Neural progenitor cell (in vitro differentiated cells): ENCODE measurements around the gene GLIS1.

Source experiments
- EZH2 ChIP-seq: fragments of 200-600 bp; sonication (generic); IDR thresholded peaks from 2 replicates; pipeline ENCODE4 v1.6.1; 2017; ENCODE audit warnings: antibody characterized with exemption, mild to moderate bottlenecking, moderate library complexity
- EZH2phosphoT487 ChIP-seq: fragments of 200-600 bp; sonication (generic); IDR thresholded peaks from 2 replicates; pipeline ENCODE4 v1.6.1; 2017; ENCODE audit warnings: antibody characterized with exemption
- TF ChIP-seq, protein P1 (sequence below): fragments of 200-600 bp; sonication (generic); IDR thresholded peaks from 2 replicates; pipeline ENCODE4 v1.5.1; 2017; ENCODE audit warnings: antibody characterized with exemption, mild to moderate bottlenecking

DNA sequence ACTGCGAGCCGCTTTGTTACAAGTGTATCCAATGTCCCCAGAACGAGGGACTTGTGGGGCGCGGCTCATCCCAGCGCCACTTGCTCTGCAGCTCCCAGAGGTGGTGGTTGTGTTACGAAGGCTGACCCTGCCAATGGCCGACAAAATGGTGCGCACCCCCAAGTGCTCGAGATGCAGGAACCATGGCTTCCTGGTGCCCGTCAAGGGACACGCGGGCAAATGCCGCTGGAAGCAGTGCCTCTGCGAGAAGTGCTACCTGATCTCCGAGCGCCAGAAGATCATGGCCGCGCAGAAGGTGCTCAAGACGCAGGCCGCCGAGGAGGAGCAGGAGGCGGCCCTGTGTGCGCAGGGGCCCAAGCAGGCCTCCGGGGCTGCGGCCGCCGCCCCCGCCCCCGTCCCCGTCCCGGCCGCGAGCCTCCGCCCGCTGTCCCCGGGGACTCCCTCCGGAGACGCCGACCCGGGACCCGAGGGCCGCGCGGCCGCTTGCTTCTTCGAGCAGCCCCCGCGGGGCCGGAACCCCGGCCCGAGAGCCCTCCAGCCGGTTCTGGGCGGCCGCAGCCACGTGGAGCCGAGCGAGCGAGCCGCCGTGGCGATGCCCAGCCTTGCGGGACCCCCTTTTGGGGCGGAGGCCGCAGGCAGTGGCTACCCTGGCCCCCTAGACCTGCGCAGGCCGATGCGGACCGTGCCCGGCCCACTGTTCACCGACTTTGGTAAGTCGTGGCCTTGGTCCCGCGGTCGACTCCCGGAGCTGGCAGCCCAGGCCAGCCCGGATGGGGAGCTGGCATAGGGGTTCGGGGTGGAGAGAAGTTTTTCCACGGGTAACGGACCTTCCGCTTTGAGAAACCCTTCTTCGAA lies 279.4 kb downstream of the GLIS1 start, which contains the start of gene DMRTB1:
- TF ChIP-seq, protein P1, sequence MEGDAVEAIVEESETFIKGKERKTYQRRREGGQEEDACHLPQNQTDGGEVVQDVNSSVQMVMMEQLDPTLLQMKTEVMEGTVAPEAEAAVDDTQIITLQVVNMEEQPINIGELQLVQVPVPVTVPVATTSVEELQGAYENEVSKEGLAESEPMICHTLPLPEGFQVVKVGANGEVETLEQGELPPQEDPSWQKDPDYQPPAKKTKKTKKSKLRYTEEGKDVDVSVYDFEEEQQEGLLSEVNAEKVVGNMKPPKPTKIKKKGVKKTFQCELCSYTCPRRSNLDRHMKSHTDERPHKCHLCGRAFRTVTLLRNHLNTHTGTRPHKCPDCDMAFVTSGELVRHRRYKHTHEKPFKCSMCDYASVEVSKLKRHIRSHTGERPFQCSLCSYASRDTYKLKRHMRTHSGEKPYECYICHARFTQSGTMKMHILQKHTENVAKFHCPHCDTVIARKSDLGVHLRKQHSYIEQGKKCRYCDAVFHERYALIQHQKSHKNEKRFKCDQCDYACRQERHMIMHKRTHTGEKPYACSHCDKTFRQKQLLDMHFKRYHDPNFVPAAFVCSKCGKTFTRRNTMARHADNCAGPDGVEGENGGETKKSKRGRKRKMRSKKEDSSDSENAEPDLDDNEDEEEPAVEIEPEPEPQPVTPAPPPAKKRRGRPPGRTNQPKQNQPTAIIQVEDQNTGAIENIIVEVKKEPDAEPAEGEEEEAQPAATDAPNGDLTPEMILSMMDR: no peak
- TF ChIP-seq EZH2phosphoT487: no peak
- no peak for TF ChIP-seq EZH2
